GM23338 (cell line): ENCODE measurements around the gene RELL2.

Experiments
- CREB1 ChIP-seq: fragments of 250-450 bp; sonication (Bioruptor Pico); IDR thresholded peaks from 2 replicates; pipeline ENCODE4 v1.5.0; 2020; ENCODE audit warnings: low read depth, mild to moderate bottlenecking, moderate library complexity
- EZH2 ChIP-seq: fragments of 200-600 bp; sonication (generic); IDR thresholded peaks from one replicate; pipeline ENCODE4 v1.8.0; 2017; ENCODE audit warnings: antibody characterized with exemption, mild to moderate bottlenecking, low read depth; ENCODE audit not compliant: unreplicated experiment
- EZH2phosphoT487 ChIP-seq: fragments of 200-600 bp; sonication (generic); IDR thresholded peaks from one replicate; pipeline ENCODE4 v1.8.1; 2018; ENCODE audit warnings: antibody characterized with exemption; ENCODE audit not compliant: unreplicated experiment
- JUNB ChIP-seq: IDR thresholded peaks from one replicate; pipeline ENCODE4 v1.6.1; 2016; ENCODE audit warnings: antibody characterized with exemption; ENCODE audit not compliant: unreplicated experiment
- NANOG ChIP-seq: IDR thresholded peaks from 2 replicates; pipeline ENCODE4 v1.6.1; 2016; ENCODE audit warnings: antibody characterized with exemption, borderline replicate concordance
- POLR2AphosphoS5 ChIP-seq: IDR thresholded peaks from 2 replicates; pipeline ENCODE4 v1.6.1; 2016; ENCODE audit warnings: antibody characterized with exemption, low read depth
- STAT1 ChIP-seq: IDR thresholded peaks from one replicate; pipeline ENCODE4 v1.6.1; 2016; ENCODE audit warnings: antibody characterized with exemption; ENCODE audit not compliant: unreplicated experiment
- ZNF114 ChIP-seq: fragments of 250-450 bp; sonication (Bioruptor Pico); IDR thresholded peaks from 2 replicates; pipeline ENCODE4 v1.5.0; 2020; ENCODE audit warnings: mild to moderate bottlenecking, moderate library complexity
- TF ChIP-seq, protein P1 (sequence below), 2 experiments: fragments of 200-600 bp in 1 of 2; sonication (generic) in 1 of 2; conservative IDR thresholded peaks; 2 replicates each; pipeline versions ENCODE4 v1.5.1 to v1.6.1; 2016 to 2017; ENCODE audit warnings: antibody characterized with exemption in 2 of 2, low read depth in 2 of 2, mild to moderate bottlenecking in 2 of 2, moderate library complexity in 1 of 2
- TF ChIP-seq, protein P2 (sequence below): IDR thresholded peaks from one replicate; pipeline ENCODE4 v1.6.1; 2018; ENCODE audit warnings: antibody characterized with exemption; ENCODE audit not compliant: unreplicated experiment
- TF ChIP-seq, protein P3 (sequence below): fragments of 250-450 bp; sonication (Bioruptor Pico); IDR thresholded peaks from 2 replicates; pipeline ENCODE4 v1.5.0; 2020; ENCODE audit warnings: mild to moderate bottlenecking, moderate library complexity
- TF ChIP-seq, protein P4 (sequence below): IDR thresholded peaks from 2 replicates; pipeline ENCODE4 v1.6.1; 2016; ENCODE audit warnings: antibody characterized with exemption

DNA sequence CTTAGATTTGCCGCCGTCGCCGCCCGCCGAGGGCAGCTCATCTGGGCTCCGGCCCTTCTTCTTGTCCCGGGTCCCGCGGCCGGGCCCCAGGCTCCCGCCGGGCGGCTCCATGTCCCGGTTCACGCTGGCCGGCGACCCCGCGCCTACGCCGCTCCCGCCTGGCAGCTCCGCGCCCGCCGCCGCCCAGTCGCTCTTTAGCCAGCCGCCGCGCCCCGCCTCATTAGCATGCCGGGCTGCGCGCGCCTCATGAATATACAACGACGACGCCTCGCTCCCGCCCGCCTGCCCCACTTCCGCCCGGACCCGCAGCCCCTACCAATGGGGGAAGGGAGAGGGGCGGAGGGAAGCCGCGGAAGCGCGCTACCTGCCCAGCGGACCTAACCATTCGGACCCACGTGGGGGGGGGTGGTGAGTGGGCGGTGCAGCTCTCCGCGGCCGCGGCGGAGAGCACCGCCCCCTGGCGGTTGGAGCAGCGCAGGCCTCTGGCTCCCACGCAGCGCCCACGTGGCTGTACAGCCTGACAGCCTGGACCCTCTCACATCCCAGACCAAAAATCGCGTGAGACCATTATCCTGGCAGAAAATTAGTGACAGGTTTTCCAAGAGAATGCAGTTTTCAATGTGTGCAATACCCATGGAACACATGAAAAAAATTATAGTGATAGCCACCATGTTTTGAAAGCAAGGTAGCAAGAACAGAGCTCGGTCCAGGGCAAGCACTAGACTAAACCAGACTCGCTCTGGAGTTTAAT lies 17.8 kb upstream of the RELL2 start, which contains the start of gene DIAPH1:
- TF ChIP-seq, protein P1, sequence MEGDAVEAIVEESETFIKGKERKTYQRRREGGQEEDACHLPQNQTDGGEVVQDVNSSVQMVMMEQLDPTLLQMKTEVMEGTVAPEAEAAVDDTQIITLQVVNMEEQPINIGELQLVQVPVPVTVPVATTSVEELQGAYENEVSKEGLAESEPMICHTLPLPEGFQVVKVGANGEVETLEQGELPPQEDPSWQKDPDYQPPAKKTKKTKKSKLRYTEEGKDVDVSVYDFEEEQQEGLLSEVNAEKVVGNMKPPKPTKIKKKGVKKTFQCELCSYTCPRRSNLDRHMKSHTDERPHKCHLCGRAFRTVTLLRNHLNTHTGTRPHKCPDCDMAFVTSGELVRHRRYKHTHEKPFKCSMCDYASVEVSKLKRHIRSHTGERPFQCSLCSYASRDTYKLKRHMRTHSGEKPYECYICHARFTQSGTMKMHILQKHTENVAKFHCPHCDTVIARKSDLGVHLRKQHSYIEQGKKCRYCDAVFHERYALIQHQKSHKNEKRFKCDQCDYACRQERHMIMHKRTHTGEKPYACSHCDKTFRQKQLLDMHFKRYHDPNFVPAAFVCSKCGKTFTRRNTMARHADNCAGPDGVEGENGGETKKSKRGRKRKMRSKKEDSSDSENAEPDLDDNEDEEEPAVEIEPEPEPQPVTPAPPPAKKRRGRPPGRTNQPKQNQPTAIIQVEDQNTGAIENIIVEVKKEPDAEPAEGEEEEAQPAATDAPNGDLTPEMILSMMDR (conservative IDR thresholded peaks at IDR 0.05; ENCODE audit: low read depth in 2 of 2), result peak; percentile 84 to 93
- no peak for TF ChIP-seq EZH2
- TF ChIP-seq, protein P2, sequence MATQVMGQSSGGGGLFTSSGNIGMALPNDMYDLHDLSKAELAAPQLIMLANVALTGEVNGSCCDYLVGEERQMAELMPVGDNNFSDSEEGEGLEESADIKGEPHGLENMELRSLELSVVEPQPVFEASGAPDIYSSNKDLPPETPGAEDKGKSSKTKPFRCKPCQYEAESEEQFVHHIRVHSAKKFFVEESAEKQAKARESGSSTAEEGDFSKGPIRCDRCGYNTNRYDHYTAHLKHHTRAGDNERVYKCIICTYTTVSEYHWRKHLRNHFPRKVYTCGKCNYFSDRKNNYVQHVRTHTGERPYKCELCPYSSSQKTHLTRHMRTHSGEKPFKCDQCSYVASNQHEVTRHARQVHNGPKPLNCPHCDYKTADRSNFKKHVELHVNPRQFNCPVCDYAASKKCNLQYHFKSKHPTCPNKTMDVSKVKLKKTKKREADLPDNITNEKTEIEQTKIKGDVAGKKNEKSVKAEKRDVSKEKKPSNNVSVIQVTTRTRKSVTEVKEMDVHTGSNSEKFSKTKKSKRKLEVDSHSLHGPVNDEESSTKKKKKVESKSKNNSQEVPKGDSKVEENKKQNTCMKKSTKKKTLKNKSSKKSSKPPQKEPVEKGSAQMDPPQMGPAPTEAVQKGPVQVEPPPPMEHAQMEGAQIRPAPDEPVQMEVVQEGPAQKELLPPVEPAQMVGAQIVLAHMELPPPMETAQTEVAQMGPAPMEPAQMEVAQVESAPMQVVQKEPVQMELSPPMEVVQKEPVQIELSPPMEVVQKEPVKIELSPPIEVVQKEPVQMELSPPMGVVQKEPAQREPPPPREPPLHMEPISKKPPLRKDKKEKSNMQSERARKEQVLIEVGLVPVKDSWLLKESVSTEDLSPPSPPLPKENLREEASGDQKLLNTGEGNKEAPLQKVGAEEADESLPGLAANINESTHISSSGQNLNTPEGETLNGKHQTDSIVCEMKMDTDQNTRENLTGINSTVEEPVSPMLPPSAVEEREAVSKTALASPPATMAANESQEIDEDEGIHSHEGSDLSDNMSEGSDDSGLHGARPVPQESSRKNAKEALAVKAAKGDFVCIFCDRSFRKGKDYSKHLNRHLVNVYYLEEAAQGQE, result peak; percentile 21
- no peak for TF ChIP-seq EZH2phosphoT487
- no peak for TF ChIP-seq JUNB
- TF ChIP-seq POLR2AphosphoS5, result peak; percentile 87
- peak; percentile 82 for TF ChIP-seq CREB1 (CRISPR knock-in tag)
- TF ChIP-seq, protein P3, sequence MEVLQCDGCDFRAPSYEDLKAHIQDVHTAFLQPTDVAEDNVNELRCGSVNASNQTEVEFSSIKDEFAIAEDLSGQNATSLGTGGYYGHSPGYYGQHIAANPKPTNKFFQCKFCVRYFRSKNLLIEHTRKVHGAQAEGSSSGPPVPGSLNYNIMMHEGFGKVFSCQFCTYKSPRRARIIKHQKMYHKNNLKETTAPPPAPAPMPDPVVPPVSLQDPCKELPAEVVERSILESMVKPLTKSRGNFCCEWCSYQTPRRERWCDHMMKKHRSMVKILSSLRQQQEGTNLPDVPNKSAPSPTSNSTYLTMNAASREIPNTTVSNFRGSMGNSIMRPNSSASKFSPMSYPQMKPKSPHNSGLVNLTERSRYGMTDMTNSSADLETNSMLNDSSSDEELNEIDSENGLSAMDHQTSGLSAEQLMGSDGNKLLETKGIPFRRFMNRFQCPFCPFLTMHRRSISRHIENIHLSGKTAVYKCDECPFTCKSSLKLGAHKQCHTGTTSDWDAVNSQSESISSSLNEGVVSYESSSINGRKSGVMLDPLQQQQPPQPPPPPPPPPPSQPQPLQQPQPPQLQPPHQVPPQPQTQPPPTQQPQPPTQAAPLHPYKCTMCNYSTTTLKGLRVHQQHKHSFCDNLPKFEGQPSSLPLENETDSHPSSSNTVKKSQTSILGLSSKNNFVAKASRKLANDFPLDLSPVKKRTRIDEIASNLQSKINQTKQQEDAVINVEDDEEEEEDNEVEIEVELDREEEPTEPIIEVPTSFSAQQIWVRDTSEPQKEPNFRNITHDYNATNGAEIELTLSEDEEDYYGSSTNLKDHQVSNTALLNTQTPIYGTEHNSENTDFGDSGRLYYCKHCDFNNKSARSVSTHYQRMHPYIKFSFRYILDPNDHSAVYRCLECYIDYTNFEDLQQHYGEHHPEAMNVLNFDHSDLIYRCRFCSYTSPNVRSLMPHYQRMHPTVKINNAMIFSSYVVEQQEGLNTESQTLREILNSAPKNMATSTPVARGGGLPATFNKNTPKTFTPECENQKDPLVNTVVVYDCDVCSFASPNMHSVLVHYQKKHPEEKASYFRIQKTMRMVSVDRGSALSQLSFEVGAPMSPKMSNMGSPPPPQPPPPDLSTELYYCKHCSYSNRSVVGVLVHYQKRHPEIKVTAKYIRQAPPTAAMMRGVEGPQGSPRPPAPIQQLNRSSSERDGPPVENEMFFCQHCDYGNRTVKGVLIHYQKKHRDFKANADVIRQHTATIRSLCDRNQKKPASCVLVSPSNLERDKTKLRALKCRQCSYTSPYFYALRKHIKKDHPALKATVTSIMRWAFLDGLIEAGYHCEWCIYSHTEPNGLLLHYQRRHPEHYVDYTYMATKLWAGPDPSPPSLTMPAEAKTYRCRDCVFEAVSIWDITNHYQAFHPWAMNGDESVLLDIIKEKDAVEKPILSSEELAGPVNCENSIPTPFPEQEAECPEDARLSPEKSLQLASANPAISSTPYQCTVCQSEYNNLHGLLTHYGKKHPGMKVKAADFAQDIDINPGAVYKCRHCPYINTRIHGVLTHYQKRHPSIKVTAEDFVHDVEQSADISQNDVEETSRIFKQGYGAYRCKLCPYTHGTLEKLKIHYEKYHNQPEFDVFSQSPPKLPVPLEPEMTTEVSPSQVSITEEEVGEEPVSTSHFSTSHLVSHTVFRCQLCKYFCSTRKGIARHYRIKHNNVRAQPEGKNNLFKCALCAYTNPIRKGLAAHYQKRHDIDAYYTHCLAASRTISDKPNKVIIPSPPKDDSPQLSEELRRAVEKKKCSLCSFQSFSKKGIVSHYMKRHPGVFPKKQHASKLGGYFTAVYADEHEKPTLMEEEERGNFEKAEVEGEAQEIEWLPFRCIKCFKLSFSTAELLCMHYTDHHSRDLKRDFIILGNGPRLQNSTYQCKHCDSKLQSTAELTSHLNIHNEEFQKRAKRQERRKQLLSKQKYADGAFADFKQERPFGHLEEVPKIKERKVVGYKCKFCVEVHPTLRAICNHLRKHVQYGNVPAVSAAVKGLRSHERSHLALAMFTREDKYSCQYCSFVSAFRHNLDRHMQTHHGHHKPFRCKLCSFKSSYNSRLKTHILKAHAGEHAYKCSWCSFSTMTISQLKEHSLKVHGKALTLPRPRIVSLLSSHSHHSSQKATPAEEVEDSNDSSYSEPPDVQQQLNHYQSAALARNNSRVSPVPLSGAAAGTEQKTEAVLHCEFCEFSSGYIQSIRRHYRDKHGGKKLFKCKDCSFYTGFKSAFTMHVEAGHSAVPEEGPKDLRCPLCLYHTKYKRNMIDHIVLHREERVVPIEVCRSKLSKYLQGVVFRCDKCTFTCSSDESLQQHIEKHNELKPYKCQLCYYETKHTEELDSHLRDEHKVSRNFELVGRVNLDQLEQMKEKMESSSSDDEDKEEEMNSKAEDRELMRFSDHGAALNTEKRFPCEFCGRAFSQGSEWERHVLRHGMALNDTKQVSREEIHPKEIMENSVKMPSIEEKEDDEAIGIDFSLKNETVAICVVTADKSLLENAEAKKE (CRISPR knock-in tag), result no peak
- TF ChIP-seq, protein P4, sequence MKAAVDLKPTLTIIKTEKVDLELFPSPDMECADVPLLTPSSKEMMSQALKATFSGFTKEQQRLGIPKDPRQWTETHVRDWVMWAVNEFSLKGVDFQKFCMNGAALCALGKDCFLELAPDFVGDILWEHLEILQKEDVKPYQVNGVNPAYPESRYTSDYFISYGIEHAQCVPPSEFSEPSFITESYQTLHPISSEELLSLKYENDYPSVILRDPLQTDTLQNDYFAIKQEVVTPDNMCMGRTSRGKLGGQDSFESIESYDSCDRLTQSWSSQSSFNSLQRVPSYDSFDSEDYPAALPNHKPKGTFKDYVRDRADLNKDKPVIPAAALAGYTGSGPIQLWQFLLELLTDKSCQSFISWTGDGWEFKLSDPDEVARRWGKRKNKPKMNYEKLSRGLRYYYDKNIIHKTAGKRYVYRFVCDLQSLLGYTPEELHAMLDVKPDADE, result peak; percentile 82
- no peak for TF ChIP-seq STAT1
- TF ChIP-seq ZNF114 (CRISPR knock-in tag), result 0 out of 2 replicates have a peak, but pooled peaks have one; percentile 48
- TF ChIP-seq NANOG, result no peak
